GM12892 (cell line): ENCODE data around the gene ATP6V0C.

Source experiments
- POLR2A ChIP-seq: IDR thresholded peaks from 2 replicates; pipeline ENCODE4 v1.6.1; 2011; ENCODE audit warnings: low read depth, low read length, control low read depth
- POLR2AphosphoS5 ChIP-seq: IDR thresholded peaks from 2 replicates; pipeline ENCODE4 v1.6.1; 2011; ENCODE audit warnings: low read depth, low read length, control low read depth
- TAF1 ChIP-seq: IDR thresholded peaks from 2 replicates; pipeline ENCODE4 v1.6.1; 2011; ENCODE audit warnings: low read depth, mild to moderate bottlenecking, control low read depth, low read length, borderline replicate concordance

DNA sequence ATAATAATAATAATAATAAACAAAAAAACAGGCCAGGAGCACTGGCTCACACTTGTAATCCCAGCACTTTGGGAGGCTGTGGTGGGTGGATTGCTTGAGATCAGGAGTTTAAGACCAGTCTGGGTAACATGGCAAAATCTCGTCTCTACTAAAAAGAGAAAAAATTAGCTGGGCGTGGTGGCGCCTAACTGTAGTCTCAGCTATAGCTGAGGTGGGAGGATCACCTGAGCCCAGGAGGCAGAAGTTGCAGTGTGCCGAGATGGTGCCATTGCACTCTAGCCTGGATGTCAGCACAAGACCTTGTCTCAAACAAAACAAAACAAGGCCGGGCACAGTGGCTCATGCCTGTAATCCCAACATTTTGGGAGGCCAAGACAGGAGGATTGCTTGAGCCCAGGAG, 18.7 kb upstream of the ATP6V0C start:
- TF ChIP-seq POLR2AphosphoS5: no peak
- no peak for TF ChIP-seq TAF1
- no peak for TF ChIP-seq POLR2A
